OCI-LY3 (cell line): ENCODE data around the gene MBTD1.

Source experiments
- H2AFZ ChIP-seq: fragments of 200-600, 300-600 bp; shearing (Covaris generic); 2 replicates; pipeline ENCODE4 v1.6.0; 2014; ENCODE audit warnings: antibody characterized with exemption, low read depth, low read length
- H3K27ac ChIP-seq: fragments of 200-600, 300-600 bp; sonication (generic); 2 replicates; pipeline ENCODE4 v1.5.1; 2014; ENCODE audit warnings: mild to moderate bottlenecking, low read length, moderate library complexity, mixed read lengths
- H3K27me3 ChIP-seq: fragments of 200-600, 300-600 bp; sonication (generic); 2 replicates; pipeline ENCODE4 v1.6.1; 2014; ENCODE audit warnings: low read depth, low read length, mixed read lengths
- H3K36me3 ChIP-seq: fragments of 200-600, 300-600 bp; sonication (generic); replicated peaks from 2 replicates; pipeline ENCODE3; 2014; ENCODE audit warnings: low read depth, low read length, mixed read lengths
- H3K4me1 ChIP-seq: fragments of 300-600, 200-600 bp; sonication (generic); 2 replicates; pipeline ENCODE4 v1.6.1; 2014; ENCODE audit warnings: low read length, mixed read lengths
- H3K4me2 ChIP-seq: fragments of 200-600, 300-600 bp; sonication (generic); 2 replicates; pipeline ENCODE4 v1.6.1; 2014; ENCODE audit warnings: low read length, mixed read lengths
- H3K4me3 ChIP-seq: fragments of 300-600, 200-600 bp; sonication (generic); 2 replicates; pipeline ENCODE4 v1.5.1; 2014; ENCODE audit warnings: antibody characterized with exemption, mild to moderate bottlenecking, low read length, moderate library complexity
- H3K79me2 ChIP-seq: fragments of 300-600, 200-600 bp; shearing (Covaris generic); 2 replicates; pipeline ENCODE4 v1.6.1; 2014; ENCODE audit warnings: mild to moderate bottlenecking, low read length, mixed read lengths
- H3K9ac ChIP-seq: fragments of 300-600, 200-600 bp; shearing (Covaris generic); 2 replicates; pipeline ENCODE4 v1.6.0; 2014; ENCODE audit warnings: mild to moderate bottlenecking, low read length, moderate library complexity
- H3K9me3 ChIP-seq: fragments of 200-600, 300-600 bp; shearing (Covaris generic); 2 replicates; pipeline ENCODE4 v1.6.1; 2014; ENCODE audit warnings: low read length, mixed read lengths; ENCODE audit not compliant: insufficient read depth
- H4K20me1 ChIP-seq: fragments of 200-600, 300-600 bp; sonication (generic); 2 replicates; pipeline ENCODE4 v1.6.1; 2016; ENCODE audit warnings: low read length, mixed read lengths; ENCODE audit not compliant: insufficient read depth
- CTCF ChIP-seq: fragments of 200-600, 300-600 bp; sonication (generic); IDR thresholded peaks from 2 replicates; pipeline ENCODE4 v1.5.1; 2014; ENCODE audit warnings: antibody characterized with exemption, low read length, low read depth
- EZH2phosphoT487 ChIP-seq: fragments of 200-600 bp; shearing (Covaris generic); IDR thresholded peaks from 2 replicates; pipeline ENCODE4 v1.6.1; 2018; ENCODE audit warnings: antibody characterized with exemption, mixed run types, low read depth

Gene MBTD1

GRCh38 chr17:51238255-51238887 lies 21.5 kb downstream of the MBTD1 start:
- Histone ChIP-seq H3K27ac (peak overlapping the region; percentile 21; the same call in 1 of the 2 replicates), H3K9ac (no peak overlapping the region), H4K20me1 (peaks cover 49% of the 10 kb centered on the region), H3K4me2 (peak overlapping the region; percentile 59), H3K36me3 (peaks cover 3% of the 10 kb centered on the region), H3K4me1 (peaks cover 15% of the 10 kb centered on the region), H3K4me3 (peak overlapping the region; percentile 23; the same call in 1 of the 2 replicates), H3K27me3 (no peaks in the 10 kb centered on the region), H2AFZ (no peak overlapping the region), H3K79me2 (peaks cover 79% of the 10 kb centered on the region), H3K9me3 (no peaks in the 10 kb centered on the region)
- no peak for TF ChIP-seq CTCF
- TF ChIP-seq EZH2phosphoT487 = no peak

GRCh38 chr17:51234162-51234561 lies 25.7 kb downstream of the MBTD1 start:
- H3K36me3 ChIP-seq = peaks cover 3% of the 10 kb centered on the region

GRCh38 chr17:51231999-51232398 lies 27.9 kb downstream of the MBTD1 start:
- no peak overlapping the region for H3K27ac ChIP-seq
- H3K4me1 ChIP-seq = no peaks in the 10 kb centered on the region
- no peak overlapping the region for H2AFZ ChIP-seq
- H3K4me3 ChIP-seq = no peak overlapping the region
- H3K36me3 ChIP-seq = peaks cover 3% of the 10 kb centered on the region
- peaks cover 49% of the 10 kb centered on the region for H4K20me1 ChIP-seq
- H3K79me2 ChIP-seq = peaks cover 88% of the 10 kb centered on the region
- no peak overlapping the region for H3K9ac ChIP-seq
- no peak overlapping the region for H3K4me2 ChIP-seq
- no peaks in the 10 kb centered on the region for H3K27me3 ChIP-seq
- no peak for TF ChIP-seq CTCF
- TF ChIP-seq EZH2phosphoT487 = no peak
- H3K9me3 ChIP-seq = no peaks in the 10 kb centered on the region

More at GRCh38 chr17:51234162-51234561, 25.7 kb downstream of the MBTD1 start:
- Histone ChIP-seq H3K4me2 (no peak overlapping the region), H4K20me1 (peaks cover 61% of the 10 kb centered on the region), H3K9me3 (no peaks in the 10 kb centered on the region), H3K9ac (no peak overlapping the region), H3K79me2 (peaks cover 89% of the 10 kb centered on the region), H3K4me1 (peaks cover 15% of the 10 kb centered on the region), H3K4me3 (no peak overlapping the region), H3K27ac (no peak overlapping the region), H3K27me3 (no peaks in the 10 kb centered on the region), H2AFZ (no peak overlapping the region)
- TF ChIP-seq CTCF (no peak), EZH2phosphoT487 (no peak)

GRCh38 chr17:51230306-51230705 lies 29.5 kb downstream of the MBTD1 start:
- Histone ChIP-seq H3K27ac (no peak overlapping the region), H3K4me2 (no peak overlapping the region), H3K4me3 (no peak overlapping the region), H3K27me3 (no peaks in the 10 kb centered on the region), H3K9ac (no peak overlapping the region), H4K20me1 (peaks cover 40% of the 10 kb centered on the region), H3K4me1 (no peaks in the 10 kb centered on the region), H3K36me3 (peaks cover under 1% of the 10 kb centered on the region), H3K79me2 (peaks cover 79% of the 10 kb centered on the region), H3K9me3 (no peaks in the 10 kb centered on the region), H2AFZ (no peak overlapping the region)
- no peak for TF ChIP-seq CTCF
- no peak for TF ChIP-seq EZH2phosphoT487
